Left kidney (tissue), 2 donors: ENCODE data around the gene INPP4B. TPM values are rescaled to one million over a fixed set of nuclear protein-coding genes. Genes with fewer than 3 reads are reported as not detected.
"Not testable (repeated sequence)": the region's sequence is repeated elsewhere in the genome, so short reads cannot be mapped to it uniquely, and the experiment has no call there.

Experiments used
- DNase-seq: peaks from one replicate; pipeline ENCODE4 v3.0.0-alpha.2; 2013
- polyA plus RNA-seq: library from polyadenylated mRNA; unstranded; fragments of 120-200 nt; gene quantifications from one replicate; pipeline ENCODE4 v1.2.1, GENCODE V29; 2013; ENCODE audit not compliant: insufficient read length

The INPP4B gene
- polyA plus RNA-seq, 1 donor = 8.4 TPM

- DNase-seq = no peak
These were observed 19.4 kb downstream of the INPP4B start for GRCh38 chr4:142826503-142827241.

- no peak for DNase-seq
These were observed 21.7 kb downstream of the INPP4B start for GRCh38 chr4:142824368-142824767.

- no peak for DNase-seq
These were observed 22.3 kb downstream of the INPP4B start for GRCh38 chr4:142823796-142824195.

- no peak for DNase-seq
These were observed 27.6 kb downstream of the INPP4B start for GRCh38 chr4:142818476-142818875.

DNA sequence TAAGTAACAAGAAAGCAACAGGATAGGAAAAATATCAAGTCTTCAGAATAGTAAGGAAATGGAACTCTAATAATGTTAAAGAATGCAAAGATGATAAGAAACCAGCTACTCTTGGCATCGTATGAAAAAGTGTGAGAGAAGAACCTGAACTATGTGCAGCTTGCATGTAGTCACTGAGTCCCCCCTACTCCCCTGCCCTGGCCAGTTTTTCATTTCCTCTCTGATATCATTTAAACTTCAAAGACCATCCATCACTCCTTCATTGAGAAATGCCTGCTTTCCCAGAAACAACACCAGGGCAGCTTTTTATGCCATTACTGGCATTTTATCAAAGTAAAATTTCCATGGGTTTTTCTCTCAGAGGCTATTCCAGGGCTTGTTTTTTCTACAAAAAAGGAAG is 28.1 kb downstream of the INPP4B start:
- no peak for DNase-seq

DNA sequence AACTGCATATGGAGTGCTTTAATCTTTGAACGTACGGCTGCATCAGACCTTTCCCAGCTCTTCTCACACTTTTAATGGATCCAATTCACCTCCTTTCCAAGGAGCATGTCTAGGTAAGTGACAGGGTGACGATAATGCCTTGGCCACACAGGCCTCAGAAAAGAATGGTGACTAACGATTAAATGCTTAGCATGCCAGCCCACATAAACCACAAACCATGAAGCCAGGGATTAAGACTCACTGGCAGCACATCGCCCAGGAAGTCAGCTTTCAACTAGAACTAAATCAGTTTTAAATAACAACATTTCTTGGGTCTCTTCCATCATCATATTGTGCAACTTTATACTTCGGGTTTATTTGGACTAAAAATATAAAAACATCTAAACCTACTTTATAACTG is 28.7 kb downstream of the INPP4B start:
- no peak for DNase-seq

GRCh38 chr4:142815834-142816233 is 30.3 kb downstream of the INPP4B start:
- DNase-seq = no peak

DNA sequence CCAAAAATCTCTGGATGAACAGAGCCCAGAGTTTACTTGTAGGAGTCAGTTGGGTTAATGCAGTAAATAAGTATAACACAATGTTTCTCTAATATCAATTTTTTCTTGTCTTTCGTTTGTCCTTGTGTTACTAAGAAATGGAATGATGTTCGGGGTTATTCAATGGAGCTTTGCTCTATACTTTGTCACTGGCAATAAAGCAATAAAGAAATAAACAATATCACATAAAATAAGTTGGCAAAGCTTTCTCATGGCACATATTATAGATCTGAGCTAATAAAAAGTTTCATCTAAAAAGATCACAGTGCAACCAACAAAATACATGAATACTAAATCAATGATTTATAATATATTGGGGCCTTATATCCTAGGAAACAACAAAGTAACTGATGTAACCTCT is 32.7 kb downstream of the INPP4B start:
- no peak for DNase-seq

- DNase-seq = no peak
These were observed 34.0 kb downstream of the INPP4B start for GRCh38 chr4:142812091-142812490.

- no peak for DNase-seq
These were observed 35.1 kb downstream of the INPP4B start for GRCh38 chr4:142811034-142811433.

GRCh38 chr4:142809559-142809958 is 36.5 kb downstream of the INPP4B start:
- DNase-seq = no peak

- DNase-seq = not testable (repeated sequence)
These were observed 42.2 kb downstream of the INPP4B start for GRCh38 chr4:142803879-142804278.

DNA sequence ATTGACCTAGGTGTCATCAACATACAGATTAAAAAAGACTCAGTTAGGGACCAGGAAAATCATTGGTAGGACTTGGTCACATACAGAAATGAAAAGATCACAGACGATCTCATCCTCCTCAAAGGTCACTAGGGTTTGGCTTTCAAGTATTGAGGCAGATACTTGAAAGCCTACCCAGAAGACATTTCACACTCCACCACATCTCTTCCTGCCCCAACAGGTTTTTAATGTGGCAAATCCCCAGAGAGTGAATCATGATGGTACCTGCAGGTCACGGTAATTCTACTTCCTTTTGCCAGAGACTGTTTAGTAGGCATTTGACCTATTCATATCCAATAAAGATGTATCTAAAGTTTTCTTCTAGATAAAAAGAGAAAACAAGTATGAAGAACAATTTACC is 44.1 kb downstream of the INPP4B start:
- DNase-seq = no peak

DNA sequence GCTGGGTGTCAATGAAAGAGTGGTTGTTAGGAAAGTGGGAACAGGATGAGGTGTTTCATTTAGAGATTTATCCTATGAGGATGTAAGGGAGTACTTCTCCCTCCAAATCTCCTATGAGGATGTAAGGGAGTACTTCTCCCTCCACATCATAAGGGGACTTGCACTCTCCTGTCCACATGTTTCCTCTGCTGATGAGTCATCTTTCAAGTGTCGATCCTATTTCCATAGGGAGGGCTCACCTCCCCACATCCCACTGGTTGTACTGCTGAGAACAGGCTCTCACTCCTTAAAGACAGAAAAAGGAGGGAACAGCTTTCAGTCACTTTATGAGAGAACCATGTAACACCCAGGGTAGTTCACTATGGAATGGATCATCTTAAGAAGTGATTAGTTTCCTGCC is 65.0 kb downstream of the INPP4B start:
- DNase-seq = no peak

DNA sequence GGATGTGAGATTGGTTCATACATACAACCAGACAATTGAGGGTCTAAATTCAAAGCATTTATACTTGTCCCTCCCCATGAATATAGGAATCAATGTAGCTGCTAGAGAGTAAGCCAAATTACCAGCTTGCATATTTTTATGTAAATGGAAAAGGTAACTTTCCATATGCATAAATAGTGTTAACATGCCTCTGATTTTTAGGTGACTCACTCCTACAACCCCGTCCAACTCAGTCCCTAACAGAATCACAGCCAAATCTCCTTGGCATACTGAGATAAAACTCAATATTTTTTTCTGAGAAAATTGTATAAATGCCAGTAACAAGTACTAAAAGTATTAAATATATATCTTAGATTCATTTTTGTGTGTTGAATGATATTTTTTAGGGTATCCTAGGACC is 67.2 kb downstream of the INPP4B start:
- no peak for DNase-seq

DNA sequence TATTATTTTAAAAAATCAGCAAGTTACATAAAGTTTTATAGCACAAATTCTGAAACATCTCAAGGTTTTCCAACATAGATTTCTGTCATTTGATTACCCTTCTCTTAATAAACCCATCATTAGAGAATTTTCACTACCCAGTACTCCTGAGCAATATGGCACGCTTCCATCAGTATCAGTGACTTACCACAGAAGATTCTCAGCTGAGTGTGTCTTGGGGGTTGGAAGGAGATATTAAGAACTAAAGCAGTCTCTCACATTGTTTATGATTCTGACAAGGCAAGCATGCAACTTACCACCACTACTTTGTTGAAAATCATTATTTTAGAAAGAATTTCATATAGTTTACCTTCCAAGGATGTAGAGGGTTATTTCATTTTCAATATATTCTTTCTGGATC is 67.7 kb downstream of the INPP4B start:
- no peak for DNase-seq

- DNase-seq = no peak
These were observed 68.9 kb downstream of the INPP4B start for GRCh38 chr4:142777045-142777743.

DNA sequence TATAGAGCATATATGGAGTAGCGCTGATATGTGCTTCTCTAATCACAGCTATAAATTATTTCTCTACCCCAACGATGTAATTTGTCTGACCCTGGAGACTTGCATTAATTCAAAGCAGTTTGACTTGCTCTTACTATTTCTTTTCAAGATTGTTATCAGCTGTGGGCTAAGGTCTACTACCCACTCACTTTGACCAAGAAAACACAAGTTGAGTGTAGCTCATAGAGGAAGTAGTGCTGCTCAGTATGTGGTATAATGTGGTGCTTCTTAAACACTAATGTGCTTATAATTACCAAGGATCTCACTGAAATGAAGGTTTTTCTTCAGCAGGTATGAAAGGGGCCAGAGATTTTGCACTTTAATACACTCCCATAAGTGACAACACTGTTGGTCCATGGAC is 70.1 kb downstream of the INPP4B start:
- DNase-seq = no peak

DNA sequence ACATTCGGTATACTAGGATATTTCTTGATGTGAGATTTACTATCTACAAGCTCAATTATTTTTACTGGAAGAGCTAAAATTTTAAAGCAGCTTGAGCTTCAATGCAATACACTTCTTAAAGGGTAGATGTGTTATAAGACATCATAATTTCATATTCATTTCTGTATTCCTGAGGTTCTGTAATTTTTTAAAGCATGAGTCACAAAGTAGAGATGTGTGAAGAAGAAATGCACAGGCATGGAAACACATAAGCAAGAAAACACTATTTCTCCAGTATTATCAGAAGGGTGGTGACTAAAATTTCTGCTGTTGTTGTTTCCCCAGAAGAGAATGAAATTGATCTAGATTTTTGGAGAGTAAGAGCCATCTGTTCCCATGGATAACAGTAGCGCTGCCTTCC is 72.6 kb downstream of the INPP4B start:
- DNase-seq = no peak

GRCh38 chr4:142762280-142762679 is 83.8 kb downstream of the INPP4B start:
- DNase-seq = no peak

GRCh38 chr4:142752202-142752786 is 93.8 kb downstream of the INPP4B start:
- DNase-seq = peak; percentile 20

- DNase-seq = no peak
These were observed 102.8 kb downstream of the INPP4B start for GRCh38 chr4:142743121-142743825.

GRCh38 chr4:142741995-142742394 is 104.1 kb downstream of the INPP4B start:
- DNase-seq = no peak
